SK-N-SH (cell line): Measurements from ENCODE around the gene NCAM2.

ENCODE experiments used
- CTCF ChIP-seq: fragments of 200-600 bp; sonication (generic); IDR thresholded peaks from 2 replicates; pipeline ENCODE4 v1.6.1; 2017; ENCODE audit warnings: antibody characterized with exemption, mild to moderate bottlenecking, moderate library complexity
- EP300 ChIP-seq, 2 experiments: IDR thresholded peaks; 2 replicates each; pipeline versions ENCODE4 v1.4.0 to v1.6.1; 2012; ENCODE audit warnings: borderline replicate concordance in 1 of 2, low read depth in 1 of 2, low read length in 1 of 2
- JUND ChIP-seq: IDR thresholded peaks from 2 replicates; pipeline ENCODE4 v1.4.0; 2012
- RAD21 ChIP-seq: IDR thresholded peaks from 2 replicates; pipeline ENCODE4 v1.6.1; 2012; ENCODE audit warnings: mild to moderate bottlenecking, low read length

GRCh38 chr21:21383126-21383525 is 384.9 kb downstream of the NCAM2 start:
- no peak for TF ChIP-seq CTCF
- no peak for TF ChIP-seq RAD21
- TF ChIP-seq JUND, result no peak
- no peak for TF ChIP-seq EP300 (IDR thresholded peaks at IDR 0.05; ENCODE audit: borderline replicate concordance in 1 of 2, low read depth in 1 of 2, low read length in 1 of 2)
